Neural cell (in vitro differentiated cells): ENCODE measurements around the gene ERFL. TPM values are rescaled to one million over a fixed set of nuclear protein-coding genes. Genes with fewer than 3 reads are reported as not detected.
A peak's percentile ranks its signal among the peaks of the same experiment; 100 is the strongest.

Source experiments
- H2AFZ ChIP-seq: fragments of 200-600, 300-800 bp; sonication (generic), shearing (Covaris generic); 2 replicates; pipeline ENCODE4 v1.6.0; 2014; ENCODE audit warnings: low read depth, mild to moderate bottlenecking, antibody characterized with exemption, low read length, moderate library complexity
- H3F3A ChIP-seq: fragments of 200-600 bp; shearing (Covaris generic); 2 replicates; pipeline ENCODE4 v1.6.1; 2016; ENCODE audit warnings: mild to moderate bottlenecking, moderate library complexity, mixed read lengths, antibody characterized with exemption, low read length; ENCODE audit not compliant: insufficient read depth, poor library complexity, severe bottlenecking
- H3K27ac ChIP-seq: fragments of 200-600, 300-800 bp; sonication (generic), shearing (Covaris generic); 2 replicates; pipeline ENCODE4 v1.5.1; 2014; ENCODE audit warnings: mild to moderate bottlenecking, low read length, moderate library complexity
- H3K27me3 ChIP-seq: fragments of 300-800, 200-600 bp; sonication (generic), shearing (Covaris generic); 2 replicates; pipeline ENCODE4 v1.6.0; 2014; ENCODE audit warnings: mild to moderate bottlenecking, low read depth, low read length, moderate library complexity; ENCODE audit not compliant: insufficient read depth
- H3K36me3 ChIP-seq: fragments of 300-800, 200-600 bp; sonication (generic), shearing (Covaris generic); 2 replicates; pipeline ENCODE4 v1.5.1; 2014; ENCODE audit warnings: mild to moderate bottlenecking, antibody characterized with exemption, low read length, moderate library complexity; ENCODE audit not compliant: insufficient read depth
- H3K4me2 ChIP-seq: fragments of 300-800, 200-600 bp; sonication (generic), shearing (Covaris generic); 2 replicates; pipeline ENCODE4 v1.6.0; 2014; ENCODE audit warnings: mild to moderate bottlenecking, low read length
- H3K4me3 ChIP-seq: fragments of 300-800, 200-600 bp; sonication (generic), shearing (Covaris generic); 2 replicates; pipeline ENCODE4 v1.5.1; 2014; ENCODE audit warnings: mild to moderate bottlenecking, low read length, moderate library complexity
- H3K79me2 ChIP-seq: fragments of 200-600 bp; shearing (Covaris generic); replicated peaks from 2 replicates; pipeline ENCODE4 v1.6.0; 2014; ENCODE audit warnings: mild to moderate bottlenecking, low read length, moderate library complexity; ENCODE audit not compliant: insufficient read depth
- H3K9ac ChIP-seq: fragments of 300-800, 200-600 bp; sonication (generic), shearing (Covaris generic); 2 replicates; pipeline ENCODE4 v1.6.1; 2016; ENCODE audit warnings: mild to moderate bottlenecking, low read length, mixed read lengths
- H3K9me2 ChIP-seq: fragments of 200-600 bp; shearing (Covaris generic); 2 replicates; pipeline ENCODE4 v1.6.1; 2016; ENCODE audit warnings: mild to moderate bottlenecking, low read length, mixed read lengths; ENCODE audit not compliant: insufficient read depth
- H3K9me3 ChIP-seq: fragments of 200-600, 300-800 bp; sonication (generic), shearing (Covaris generic); 2 replicates; pipeline ENCODE4 v1.6.1; 2016; ENCODE audit warnings: mild to moderate bottlenecking, mixed run types, low read length, moderate library complexity, mixed read lengths
- H4K20me1 ChIP-seq: fragments of 200-600 bp; shearing (Covaris generic); 2 replicates; pipeline ENCODE4 v1.6.1; 2016; ENCODE audit warnings: mild to moderate bottlenecking, mixed run types; ENCODE audit not compliant: insufficient read depth
- CTCF ChIP-seq: fragments of 450-650 bp; IDR thresholded peaks from 2 replicates; pipeline ENCODE4 v1.5.1; 2014; ENCODE audit warnings: antibody characterized with exemption, mild to moderate bottlenecking, moderate library complexity; ENCODE audit not compliant: poor library complexity, severe bottlenecking
- EP300 ChIP-seq: fragments of 450-650 bp; conservative IDR thresholded peaks from 2 replicates; pipeline ENCODE4 v1.6.1; 2014; ENCODE audit warnings: antibody characterized with exemption, mild to moderate bottlenecking, moderate library complexity; ENCODE audit not compliant: poor library complexity, severe bottlenecking
- EZH2 ChIP-seq: fragments of 200-600, 300-800 bp; shearing (Covaris generic), sonication (generic); IDR thresholded peaks from 2 replicates; pipeline ENCODE4 v1.6.1; 2014; ENCODE audit warnings: antibody characterized with exemption, low read length, borderline replicate concordance, mild to moderate bottlenecking; ENCODE audit not compliant: insufficient read depth, poor library complexity, severe bottlenecking
- MXI1 ChIP-seq: fragments of 450-650 bp; conservative IDR thresholded peaks from 2 replicates; pipeline ENCODE4 v1.6.1; 2014; ENCODE audit warnings: antibody characterized with exemption, mild to moderate bottlenecking; ENCODE audit not compliant: poor library complexity, severe bottlenecking
- POLR2AphosphoS5 ChIP-seq: IDR thresholded peaks from 2 replicates; pipeline ENCODE4 v1.6.1; 2012
- RAD21 ChIP-seq: fragments of 450-650 bp; conservative IDR thresholded peaks from 2 replicates; pipeline ENCODE4 v1.6.1; 2014; ENCODE audit warnings: antibody characterized with exemption, mild to moderate bottlenecking, moderate library complexity
- REST ChIP-seq: IDR thresholded peaks from 2 replicates; pipeline ENCODE4 v1.6.1; 2012; ENCODE audit warnings: borderline replicate concordance
- SMC3 ChIP-seq: fragments of 450-650 bp; conservative IDR thresholded peaks from 2 replicates; pipeline ENCODE4 v1.6.1; 2014; ENCODE audit warnings: antibody characterized with exemption, mild to moderate bottlenecking, moderate library complexity; ENCODE audit not compliant: poor library complexity
- TAF1 ChIP-seq: IDR thresholded peaks from 2 replicates; pipeline ENCODE4 v1.6.1; 2012; ENCODE audit warnings: low read depth
- polyA plus RNA-seq: library from polyadenylated mRNA; depleted of rRNA; stranded (reverse); fragments of >200 nt; gene quantifications from 2 replicates; pipeline ENCODE4 v1.2.3, GENCODE V29; 2014

ERFL gene
- polyA plus RNA-seq, 1 donor from 2014 or later: 0.31 TPM

- peaks cover 29% of the 10 kb centered on the region for H3K27me3 ChIP-seq
- TF ChIP-seq TAF1: no peak
- TF ChIP-seq SMC3: no peak
- no peak for TF ChIP-seq MXI1
- no peak for TF ChIP-seq EZH2
- TF ChIP-seq EP300: no peak
- no peak for TF ChIP-seq REST
- TF ChIP-seq CTCF: no peak
- TF ChIP-seq POLR2AphosphoS5: no peak
- no peak for TF ChIP-seq RAD21
- no peaks in the 10 kb centered on the region for H3F3A ChIP-seq
- H3K9me3 ChIP-seq: no peaks in the 10 kb centered on the region
- no peaks in the 10 kb centered on the region for H3K79me2 ChIP-seq
- no peak overlapping the region for H2AFZ ChIP-seq
- H3K9me2 ChIP-seq: no peaks in the 10 kb centered on the region
- no peak overlapping the region for H3K9ac ChIP-seq
- no peak overlapping the region for H3K27ac ChIP-seq
- H3K4me3 ChIP-seq: no peak overlapping the region
- no peaks in the 10 kb centered on the region for H3K36me3 ChIP-seq
- no peak overlapping the region for H3K4me2 ChIP-seq
- H4K20me1 ChIP-seq: no peaks in the 10 kb centered on the region
Observed at GRCh38 chr19:41941410-41942202, 13.4 kb upstream of the ERFL start.

GRCh38 chr19:41940731-41941409, 12.6 kb upstream of the ERFL start:
- no peak overlapping the region for H3K4me2 ChIP-seq
- H3K36me3 ChIP-seq: no peaks in the 10 kb centered on the region
- no peak overlapping the region for H3K27ac ChIP-seq
- H2AFZ ChIP-seq: no peak overlapping the region
- H3K9ac ChIP-seq: no peak overlapping the region
- H3K9me2 ChIP-seq: no peaks in the 10 kb centered on the region
- H3F3A ChIP-seq: no peaks in the 10 kb centered on the region
- peaks cover 36% of the 10 kb centered on the region for H3K27me3 ChIP-seq
- H4K20me1 ChIP-seq: no peaks in the 10 kb centered on the region
- H3K79me2 ChIP-seq: no peaks in the 10 kb centered on the region
- H3K9me3 ChIP-seq: no peaks in the 10 kb centered on the region
- no peak for TF ChIP-seq REST
- TF ChIP-seq EP300: no peak
- no peak for TF ChIP-seq RAD21
- no peak for TF ChIP-seq CTCF
- TF ChIP-seq SMC3: no peak
- no peak for TF ChIP-seq EZH2
- no peak for TF ChIP-seq MXI1
- TF ChIP-seq POLR2AphosphoS5: no peak
- TF ChIP-seq TAF1: no peak
- H3K4me3 ChIP-seq: peak overlapping the region; percentile 54
